SK-N-SH (cell line): Measurements from ENCODE around the gene SLC1A1. TPM values are rescaled to one million over a fixed set of nuclear protein-coding genes. Genes with fewer than 3 reads are reported as not detected.

ENCODE experiments used
- CTCF ChIA-PET: fragments of 300-600, 350-600 bp; formaldehyde crosslinking; extraction: SDS; loops from one replicate; lab custom pipeline; 2021; lab: Yijun Ruan, JAX
- POLR2A ChIA-PET: fragments of 350-600 bp; sonication (Branson Sonifier 250); formaldehyde crosslinking; extraction: SDS; loops from one replicate; lab custom pipeline; 2020; ENCODE audit warnings: antibody characterized with exemption, inconsistent platforms; lab: Yijun Ruan, JAX
- DNase-seq: peaks from one replicate; pipeline ENCODE4 v3.0.0; 2012
- H2AFZ ChIP-seq: fragments of 200-600 bp; sonication (generic); 2 replicates; pipeline ENCODE4 v1.8.1; 2016; ENCODE audit warnings: antibody characterized with exemption, mild to moderate bottlenecking, low read depth
- H3F3A ChIP-seq: fragments of 200-600 bp; sonication (generic); replicated peaks from 2 replicates; pipeline ENCODE3; 2016; ENCODE audit warnings: antibody characterized with exemption, mild to moderate bottlenecking; ENCODE audit not compliant: insufficient read depth
- H3K27ac ChIP-seq, 2 experiments: fragments of 200-500 bp in 1 of 2; fragments of 200-600 bp in 1 of 2; sonication (Bioruptor generic) in 1 of 2; sonication (generic), shearing (Covaris generic) in 1 of 2; 2 replicates each; pipeline versions ENCODE4 v1.5.1 to v1.6.1; 2014 to 2016; ENCODE audit warnings: low read depth in 2 of 2, inconsistent platforms in 1 of 2, low read length in 1 of 2, mild to moderate bottlenecking in 1 of 2, mixed read lengths in 1 of 2
- H3K27me3 ChIP-seq: fragments of 200-600 bp; sonication (generic), shearing (Covaris generic); 2 replicates; pipeline ENCODE4 v1.6.1; 2016; ENCODE audit warnings: mixed run types; ENCODE audit not compliant: insufficient read depth
- H3K36me3 ChIP-seq, 2 experiments: fragments of 200-500 bp in 1 of 2; fragments of 200-600 bp in 1 of 2; sonication (Bioruptor generic) in 1 of 2; sonication (generic) in 1 of 2; replicated peaks in 1 of 2; 2 replicates each; pipeline versions ENCODE3 to v1.5.1; 2014 to 2016; ENCODE audit warnings: low read length in 1 of 2, mild to moderate bottlenecking in 1 of 2; ENCODE audit not compliant: insufficient read depth in 2 of 2, control insufficient read depth in 1 of 2
- H3K4me1 ChIP-seq, 2 experiments: fragments of 200-500 bp in 1 of 2; fragments of 200-600 bp in 1 of 2; sonication (Bioruptor generic) in 1 of 2; sonication (generic), shearing (Covaris generic) in 1 of 2; 2 replicates each; pipeline versions ENCODE4 v1.5.1 to v1.6.1; 2014 to 2016; ENCODE audit warnings: low read depth in 1 of 2, low read length in 1 of 2, mixed run types in 1 of 2; ENCODE audit not compliant: insufficient read depth in 2 of 2, control insufficient read depth in 1 of 2
- H3K4me2 ChIP-seq: fragments of 200-600 bp; sonication (generic), shearing (Covaris generic); 2 replicates; pipeline ENCODE4 v1.6.1; 2017; ENCODE audit warnings: mixed run types
- H3K4me3 ChIP-seq, 2 experiments: fragments of 200-500 bp in 1 of 2; fragments of 200-600 bp in 1 of 2; sonication (Bioruptor generic) in 1 of 2; sonication (generic), shearing (Covaris generic) in 1 of 2; 2 replicates each; pipeline versions ENCODE4 v1.5.1 to v1.8.1; 2014 to 2016; ENCODE audit warnings: low read depth in 2 of 2, inconsistent platforms in 1 of 2, low read length in 1 of 2, mild to moderate bottlenecking in 1 of 2, mixed read lengths in 1 of 2, moderate library complexity in 1 of 2
- H3K79me2 ChIP-seq: fragments of 200-600 bp; sonication (generic); 2 replicates; pipeline ENCODE4 v1.8.1; 2017; ENCODE audit warnings: mild to moderate bottlenecking; ENCODE audit not compliant: insufficient read depth
- H3K9ac ChIP-seq: fragments of 200-600 bp; sonication (generic); 2 replicates; pipeline ENCODE4 v1.6.1; 2017; ENCODE audit warnings: mixed run types
- H3K9me2 ChIP-seq: fragments of 200-600 bp; sonication (generic); 2 replicates; pipeline ENCODE4 v1.6.1; 2017; ENCODE audit warnings: mixed run types
- H3K9me3 ChIP-seq: fragments of 200-600 bp; sonication (generic); 2 replicates; pipeline ENCODE4 v1.6.1; 2017; ENCODE audit warnings: mixed run types, mild to moderate bottlenecking, moderate library complexity
- H4K20me1 ChIP-seq: fragments of 200-600 bp; sonication (generic); 2 replicates; pipeline ENCODE4 v1.6.1; 2017; ENCODE audit warnings: mild to moderate bottlenecking, mixed run types; ENCODE audit not compliant: insufficient read depth
- GABPA ChIP-seq: IDR thresholded peaks from 2 replicates; pipeline ENCODE4 v1.4.0; 2012; ENCODE audit warnings: low read depth, mild to moderate bottlenecking
- GATA2 ChIP-seq: sonication (generic); formaldehyde crosslinking; IDR thresholded peaks from 2 replicates; pipeline ENCODE4 v1.5.0; 2020; ENCODE audit warnings: mild to moderate bottlenecking, missing genetic modification reagents
- MAX ChIP-seq: IDR thresholded peaks from 2 replicates; pipeline ENCODE4 v1.4.0; 2012; ENCODE audit warnings: low read depth
- NRF1 ChIP-seq: IDR thresholded peaks from 2 replicates; pipeline ENCODE4 v1.6.1; 2012; ENCODE audit warnings: low read depth, mild to moderate bottlenecking, low read length
- POLR2AphosphoS5 ChIP-seq: IDR thresholded peaks from 2 replicates; pipeline ENCODE4 v1.6.1; 2012; ENCODE audit warnings: low read depth, low read length
- RCOR1 ChIP-seq: fragments of 150-350 bp; IDR thresholded peaks from 2 replicates; pipeline ENCODE4 v1.6.1; 2017; ENCODE audit warnings: antibody characterized with exemption, low read length
- TCF12 ChIP-seq: IDR thresholded peaks from 2 replicates; pipeline ENCODE4 v1.4.0; 2012
- YY1 ChIP-seq: IDR thresholded peaks from 2 replicates; pipeline ENCODE4 v1.4.0; 2012; ENCODE audit warnings: low read depth, mild to moderate bottlenecking
- WGBS: methylation state at CpG from one replicate; pipeline ENCODE4 v1.1.6; 2017; ENCODE audit warnings: low lambda C conversion rate; 5-methylcytosine and 5-hydroxymethylcytosine counted together
- polyA plus RNA-seq, 3 experiments: library from polyadenylated mRNA; depleted of rRNA; stranded (reverse); fragments of >200 nt; gene quantifications; 2 replicates each; pipeline ENCODE4 v1.2.3, GENCODE V29; 2012
- TF ChIP-seq, protein P1 (sequence below): IDR thresholded peaks from 2 replicates; pipeline ENCODE4 v1.6.1; 2012; ENCODE audit warnings: mild to moderate bottlenecking, low read depth, low read length, moderate library complexity
- TF ChIP-seq, protein P2 (sequence below): IDR thresholded peaks from 2 replicates; pipeline ENCODE4; 2012

SLC1A1 gene
- polyA plus RNA-seq, 1 of the 3 experiments (the other 2 are of a cell fraction): 0.23 TPM

- Histone ChIP-seq H3K27ac (no peak overlapping the region), H4K20me1 (no peaks in the 10 kb centered on the region), H3K9me2 (no peaks in the 10 kb centered on the region), H3F3A (no peaks in the 10 kb centered on the region), H3K4me2 (no peak overlapping the region), H3K36me3 (no peaks in the 10 kb centered on the region), H3K4me1 (no peaks in the 10 kb centered on the region), H3K9ac (no peak overlapping the region), H3K79me2 (no peaks in the 10 kb centered on the region), H3K27me3 (no peaks in the 10 kb centered on the region), H3K9me3 (no peaks in the 10 kb centered on the region), H2AFZ (no peak overlapping the region), H3K4me3 (no peak overlapping the region)
- ChIA-PET CTCF (no interaction called here), POLR2A (no interaction called here)
- WGBS: 9% methylated on average over 2 of the region's 2 CpGs
- DNase-seq: no peak
- TF ChIP-seq, protein P1, sequence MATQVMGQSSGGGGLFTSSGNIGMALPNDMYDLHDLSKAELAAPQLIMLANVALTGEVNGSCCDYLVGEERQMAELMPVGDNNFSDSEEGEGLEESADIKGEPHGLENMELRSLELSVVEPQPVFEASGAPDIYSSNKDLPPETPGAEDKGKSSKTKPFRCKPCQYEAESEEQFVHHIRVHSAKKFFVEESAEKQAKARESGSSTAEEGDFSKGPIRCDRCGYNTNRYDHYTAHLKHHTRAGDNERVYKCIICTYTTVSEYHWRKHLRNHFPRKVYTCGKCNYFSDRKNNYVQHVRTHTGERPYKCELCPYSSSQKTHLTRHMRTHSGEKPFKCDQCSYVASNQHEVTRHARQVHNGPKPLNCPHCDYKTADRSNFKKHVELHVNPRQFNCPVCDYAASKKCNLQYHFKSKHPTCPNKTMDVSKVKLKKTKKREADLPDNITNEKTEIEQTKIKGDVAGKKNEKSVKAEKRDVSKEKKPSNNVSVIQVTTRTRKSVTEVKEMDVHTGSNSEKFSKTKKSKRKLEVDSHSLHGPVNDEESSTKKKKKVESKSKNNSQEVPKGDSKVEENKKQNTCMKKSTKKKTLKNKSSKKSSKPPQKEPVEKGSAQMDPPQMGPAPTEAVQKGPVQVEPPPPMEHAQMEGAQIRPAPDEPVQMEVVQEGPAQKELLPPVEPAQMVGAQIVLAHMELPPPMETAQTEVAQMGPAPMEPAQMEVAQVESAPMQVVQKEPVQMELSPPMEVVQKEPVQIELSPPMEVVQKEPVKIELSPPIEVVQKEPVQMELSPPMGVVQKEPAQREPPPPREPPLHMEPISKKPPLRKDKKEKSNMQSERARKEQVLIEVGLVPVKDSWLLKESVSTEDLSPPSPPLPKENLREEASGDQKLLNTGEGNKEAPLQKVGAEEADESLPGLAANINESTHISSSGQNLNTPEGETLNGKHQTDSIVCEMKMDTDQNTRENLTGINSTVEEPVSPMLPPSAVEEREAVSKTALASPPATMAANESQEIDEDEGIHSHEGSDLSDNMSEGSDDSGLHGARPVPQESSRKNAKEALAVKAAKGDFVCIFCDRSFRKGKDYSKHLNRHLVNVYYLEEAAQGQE: no peak
- TF ChIP-seq GATA2 (no peak), MAX (no peak), GABPA (no peak)
These were observed 24.4 kb upstream of the SLC1A1 start for GRCh38 chr9:4465910-4466309.

DNA sequence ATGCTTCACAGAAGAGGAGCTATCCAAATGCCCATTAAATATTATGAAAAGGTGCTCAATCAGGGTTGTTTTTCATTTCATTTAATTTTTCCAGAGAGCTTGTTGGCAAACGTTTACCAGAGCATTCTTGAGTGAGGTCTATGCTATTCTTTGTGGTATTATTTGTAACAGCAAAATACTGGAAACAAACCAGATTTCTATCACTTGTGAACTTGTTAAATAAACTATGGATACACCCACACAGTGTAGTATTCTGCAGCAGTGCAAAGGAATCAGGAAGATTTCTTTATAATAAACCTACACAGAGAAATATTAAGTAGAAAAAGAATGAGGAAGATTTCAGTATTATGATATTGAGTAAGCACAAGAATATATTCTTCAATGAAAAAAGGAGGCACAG is 15.0 kb upstream of the SLC1A1 start:
- Histone ChIP-seq H2AFZ (no peak overlapping the region), H3K27ac (no peak overlapping the region), H3K4me1 (no peaks in the 10 kb centered on the region), H3K4me2 (no peak overlapping the region), H4K20me1 (no peaks in the 10 kb centered on the region), H3K9me2 (no peaks in the 10 kb centered on the region), H3K36me3 (no peaks in the 10 kb centered on the region), H3K9me3 (no peaks in the 10 kb centered on the region), H3K4me3 (no peak overlapping the region), H3K79me2 (no peaks in the 10 kb centered on the region), H3K9ac (no peak overlapping the region), H3F3A (no peaks in the 10 kb centered on the region), H3K27me3 (no peaks in the 10 kb centered on the region)
- no peak for DNase-seq
- WGBS: 4% methylated on average over 1 of the region's 1 CpG
- no peak for TF ChIP-seq RCOR1
- no peak for TF ChIP-seq POLR2AphosphoS5
- TF ChIP-seq YY1: no peak
- TF ChIP-seq, protein P1: no peak
- TF ChIP-seq NRF1: no peak
- TF ChIP-seq TCF12: no peak
- TF ChIP-seq, protein P2, sequence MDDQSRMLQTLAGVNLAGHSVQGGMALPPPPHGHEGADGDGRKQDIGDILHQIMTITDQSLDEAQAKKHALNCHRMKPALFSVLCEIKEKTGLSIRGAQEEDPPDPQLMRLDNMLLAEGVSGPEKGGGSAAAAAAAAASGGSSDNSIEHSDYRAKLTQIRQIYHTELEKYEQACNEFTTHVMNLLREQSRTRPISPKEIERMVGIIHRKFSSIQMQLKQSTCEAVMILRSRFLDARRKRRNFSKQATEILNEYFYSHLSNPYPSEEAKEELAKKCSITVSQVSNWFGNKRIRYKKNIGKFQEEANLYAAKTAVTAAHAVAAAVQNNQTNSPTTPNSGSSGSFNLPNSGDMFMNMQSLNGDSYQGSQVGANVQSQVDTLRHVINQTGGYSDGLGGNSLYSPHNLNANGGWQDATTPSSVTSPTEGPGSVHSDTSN: no peak
- no peak for TF ChIP-seq GATA2
- POLR2A ChIA-PET: no interaction called here
- CTCF ChIA-PET: no interaction called here
